GM18498 (cell line): ENCODE results near the gene WNT8B.

Experiments
- ATAC-seq: cut with Tn5 transposase; IDR thresholded peaks from one replicate; pipeline ENCODE4 v1.9.1; 2021; ENCODE audit warnings: mild to moderate bottlenecking, moderate library complexity; ENCODE audit not compliant: unreplicated experiment

The WNT8B gene

DNA sequence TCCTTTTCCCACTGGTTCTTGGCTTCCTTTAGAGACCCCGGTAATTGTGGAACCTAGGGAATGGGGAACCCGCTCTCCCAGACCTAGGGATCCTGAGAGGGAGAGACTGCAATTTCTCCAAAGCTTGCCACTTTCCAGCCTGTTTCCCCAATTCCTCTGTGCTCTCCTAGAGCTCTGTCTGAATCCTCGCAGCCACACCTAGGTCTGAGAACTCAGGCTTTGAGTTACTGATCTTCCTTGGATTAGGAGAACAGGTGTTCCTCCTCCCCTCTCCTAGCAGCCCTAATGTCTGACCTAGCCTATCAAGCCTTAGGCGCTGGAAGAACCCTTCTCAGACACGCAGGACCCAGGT, 20.0 kb downstream of the WNT8B start:
- ATAC-seq = no peak

DNA sequence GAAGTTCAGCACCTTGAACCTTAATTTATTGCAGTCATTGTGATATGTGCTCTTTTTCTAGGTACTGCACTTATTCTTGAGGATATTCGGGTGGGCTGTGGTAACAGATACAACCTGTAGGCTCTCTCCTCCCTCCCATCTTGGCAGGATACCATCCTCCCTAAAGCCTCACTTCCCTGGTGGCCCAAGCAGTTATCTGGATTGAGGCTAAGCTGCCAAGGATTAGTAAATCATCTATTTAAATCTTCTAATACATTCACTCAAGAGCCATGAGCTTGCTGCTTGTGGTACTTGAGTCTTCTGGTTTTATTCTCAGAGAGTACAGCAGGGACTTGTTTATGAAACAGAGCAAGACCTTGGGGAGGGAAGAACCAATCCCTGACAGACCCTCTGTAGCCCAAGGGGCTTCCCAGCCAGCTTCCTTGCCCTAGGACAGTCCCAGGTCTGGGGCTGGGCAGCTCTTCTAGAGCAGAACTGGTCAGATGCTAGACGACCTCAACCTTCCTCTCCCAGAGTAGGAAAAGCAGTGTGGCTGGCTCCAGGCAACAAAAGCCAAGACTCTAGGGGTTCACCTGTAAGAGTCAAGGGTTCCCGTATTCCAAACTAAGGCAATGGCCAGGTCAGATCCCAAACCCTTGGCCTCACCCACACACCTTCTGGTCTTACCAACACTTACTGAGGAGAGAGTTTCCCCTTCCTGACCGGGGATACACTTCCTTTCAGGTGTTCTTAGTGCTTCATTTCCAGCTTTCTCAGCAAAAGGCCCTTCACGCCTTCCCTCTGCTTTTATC, 21.3 kb downstream of the WNT8B start:
- ATAC-seq = no peak

DNA sequence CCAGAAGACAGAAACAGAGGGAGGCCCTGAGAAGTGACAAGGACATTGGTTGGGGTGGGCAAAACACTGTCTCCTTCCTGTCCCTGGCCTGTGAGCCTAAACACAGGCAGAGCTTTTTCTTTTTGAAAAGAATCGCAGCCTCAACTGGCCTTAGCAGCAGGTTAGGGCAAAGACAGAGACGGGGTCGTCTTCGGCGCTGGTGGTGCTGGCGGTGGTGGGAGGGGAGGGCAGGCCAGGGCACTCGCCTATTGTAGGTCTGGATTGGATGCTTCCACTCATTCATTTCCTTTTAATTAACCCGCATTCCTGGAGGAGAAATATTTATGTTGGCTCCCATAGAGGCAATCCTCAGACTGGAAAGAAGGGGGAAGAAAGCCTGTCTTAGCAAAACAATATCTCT, 22.6 kb downstream of the WNT8B start:
- no peak for ATAC-seq

DNA sequence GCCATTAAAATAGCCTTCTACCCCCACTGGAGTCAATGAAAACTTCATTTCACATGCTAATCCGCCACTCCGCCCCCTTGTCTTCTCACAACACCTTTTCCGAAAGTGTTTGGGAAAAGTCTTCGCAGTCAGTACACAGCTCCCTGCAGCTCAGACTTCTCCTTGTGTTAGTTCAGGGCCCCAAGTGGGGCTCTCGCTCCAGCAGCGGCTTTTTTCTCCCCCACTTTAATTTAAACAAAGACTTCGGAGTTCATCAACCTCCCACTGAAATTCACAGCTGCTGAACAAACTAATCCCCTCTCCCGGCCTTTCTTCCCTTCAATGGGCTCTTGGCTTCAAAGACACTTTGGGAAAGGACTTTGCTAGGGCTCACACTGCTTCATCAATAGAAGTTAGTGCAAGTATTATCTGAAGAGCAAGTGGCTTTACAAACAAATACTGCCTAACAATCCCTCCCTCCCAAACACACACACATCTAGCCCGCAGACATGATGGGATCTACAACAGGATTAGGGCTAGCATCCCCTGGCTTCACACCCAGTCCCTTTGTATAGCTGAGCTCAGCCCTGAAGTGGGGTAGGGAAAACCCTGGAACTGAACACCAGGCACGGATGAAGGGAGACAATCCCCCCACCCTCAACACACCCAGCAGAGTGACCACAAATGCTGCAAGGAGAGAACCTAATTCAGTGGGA, 23.1 kb downstream of the WNT8B start:
- no peak for ATAC-seq

DNA sequence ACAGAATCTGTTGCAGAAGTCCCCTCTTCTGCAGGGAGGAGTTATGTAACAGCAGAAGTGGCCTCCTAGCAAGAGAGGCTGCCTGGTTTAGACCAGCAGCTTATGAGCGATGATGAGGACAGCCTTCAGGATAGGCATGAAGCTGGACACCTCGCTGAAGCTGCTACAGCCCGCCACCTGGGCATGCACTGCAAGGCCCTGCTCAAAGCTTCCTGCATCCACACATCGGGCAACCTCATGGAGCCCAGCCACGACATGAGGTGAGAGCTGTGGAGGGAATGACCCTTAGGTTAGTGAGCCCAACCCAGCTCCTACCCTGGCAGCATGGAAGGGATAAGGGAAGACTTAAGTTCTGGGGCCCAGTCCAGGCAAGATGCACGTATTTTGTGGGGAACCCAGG, 24.7 kb downstream of the WNT8B start:
- ATAC-seq = no peak

DNA sequence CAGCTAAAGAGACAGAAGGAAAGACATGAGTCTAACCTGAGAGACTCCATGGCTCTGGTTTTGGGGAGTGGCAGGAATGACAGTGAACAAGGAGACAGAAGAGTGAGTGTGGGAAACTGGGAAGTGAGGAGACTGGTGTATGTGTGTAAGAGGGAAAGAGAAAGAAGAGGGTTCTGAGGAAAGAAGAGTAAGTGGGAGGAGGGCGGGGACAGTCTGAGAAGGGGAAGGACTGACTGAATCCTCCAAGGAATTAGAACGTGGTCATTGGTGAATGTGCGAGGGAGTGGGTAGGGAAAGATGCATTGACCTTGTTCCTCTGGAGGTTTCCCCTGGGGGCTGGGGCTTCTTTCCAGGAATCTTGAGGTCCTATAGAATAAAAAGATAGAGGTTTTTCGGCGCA, 26.6 kb downstream of the WNT8B start:
- no peak for ATAC-seq

DNA sequence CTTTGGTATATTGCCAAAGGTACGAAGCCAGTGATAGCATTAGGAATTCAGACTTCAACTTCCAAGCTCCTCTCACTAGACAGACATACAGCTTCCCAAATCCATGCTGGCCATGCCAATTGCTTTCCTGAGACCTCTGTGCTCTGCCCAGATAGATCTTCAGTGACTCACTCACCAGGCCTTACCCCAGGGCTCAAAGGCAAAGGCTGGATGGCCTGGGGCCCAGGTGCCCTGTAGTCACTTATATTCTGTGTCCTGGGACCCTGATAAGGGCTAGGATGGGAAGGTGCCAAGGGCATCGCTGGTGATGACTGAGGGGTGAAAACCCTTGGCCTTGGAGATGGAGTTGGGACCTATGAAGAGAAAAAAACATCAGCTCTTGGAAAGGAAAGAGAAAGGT, 27.7 kb downstream of the WNT8B start:
- no peak for ATAC-seq

DNA sequence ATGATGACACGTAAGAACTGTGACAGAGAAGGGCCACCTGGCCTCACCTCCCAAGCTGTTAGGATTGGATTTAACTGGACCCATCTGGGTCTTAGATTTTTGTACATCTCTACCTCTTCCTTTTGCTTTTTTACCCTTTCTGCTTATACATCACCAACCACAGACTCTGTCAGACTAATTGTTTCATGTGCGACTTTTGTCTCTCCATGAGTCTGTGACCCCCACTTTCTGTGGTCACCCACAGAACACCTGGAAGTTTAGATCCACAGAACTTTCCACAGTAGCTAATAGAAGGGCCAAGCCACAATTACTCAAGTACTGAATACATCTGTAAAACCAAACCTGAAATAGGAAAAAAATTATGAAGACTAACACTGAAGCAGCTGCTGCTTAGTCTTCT, 33.8 kb downstream of the WNT8B start:
- no peak for ATAC-seq

DNA sequence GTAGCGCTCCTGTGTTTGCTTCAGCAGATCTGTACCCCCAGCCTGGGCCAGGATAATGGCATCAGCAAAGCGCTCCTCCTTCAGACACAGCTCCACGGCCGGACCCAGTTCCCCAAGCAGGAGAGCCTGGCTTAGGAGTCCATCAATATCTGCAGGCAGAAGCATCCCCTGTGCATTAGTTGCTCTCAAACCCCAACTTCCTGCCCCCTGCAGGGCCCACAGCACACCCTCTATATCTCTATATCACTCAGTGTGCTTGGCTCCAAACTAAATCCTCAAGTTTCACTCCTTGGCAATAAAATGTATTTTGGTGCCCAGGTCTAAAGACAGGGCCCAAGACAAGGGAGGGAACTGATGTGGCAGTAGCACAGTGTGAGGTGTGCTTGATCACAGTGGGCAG, 35.2 kb downstream of the WNT8B start:
- no peak for ATAC-seq

DNA sequence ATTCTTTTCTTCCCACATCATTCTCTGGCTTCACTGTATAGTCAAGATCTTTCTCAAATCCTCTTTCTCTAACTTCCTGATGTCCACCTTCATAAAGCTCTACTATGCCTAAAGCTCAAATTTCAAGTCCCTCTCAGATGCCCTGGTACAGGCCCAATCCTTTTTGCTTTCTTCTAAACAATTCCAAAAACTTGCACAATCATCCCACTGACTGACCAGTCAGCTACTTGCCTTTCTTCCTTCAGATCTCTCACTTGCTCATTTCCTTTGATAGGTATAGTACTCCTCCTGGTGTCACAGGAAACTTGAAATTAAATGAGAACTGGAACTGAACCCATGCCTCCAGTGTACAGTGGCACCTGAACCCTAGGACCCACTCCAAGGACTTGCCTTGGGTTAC, 38.6 kb downstream of the WNT8B start:
- ATAC-seq = no peak

DNA sequence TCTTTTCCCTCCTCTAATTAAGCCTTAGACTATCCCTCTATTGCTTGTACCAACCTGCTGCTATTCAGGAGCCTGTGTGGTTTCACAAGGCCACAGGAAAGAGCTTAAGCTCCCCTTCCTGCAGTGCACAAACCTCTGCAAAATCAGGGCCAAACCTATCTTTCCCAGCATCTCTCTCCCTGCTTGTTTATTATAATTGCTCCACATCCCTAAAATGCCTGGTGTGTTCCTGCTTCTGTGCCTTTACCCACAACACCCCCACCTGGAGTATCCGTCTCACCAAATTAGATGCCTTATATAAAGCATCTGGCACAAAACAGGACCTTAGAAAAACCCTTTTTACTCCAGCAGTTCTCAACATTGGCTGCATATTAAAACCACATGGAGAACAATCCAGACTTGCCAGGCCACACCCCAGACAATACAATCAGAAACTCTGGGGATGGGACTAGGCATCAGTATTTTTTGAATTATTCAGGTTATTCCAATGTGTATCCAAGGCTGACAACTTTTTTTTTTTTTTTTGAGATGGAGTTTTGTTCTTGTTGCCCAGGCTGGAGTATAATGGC, 40.2 kb downstream of the WNT8B start:
- no peak for ATAC-seq

DNA sequence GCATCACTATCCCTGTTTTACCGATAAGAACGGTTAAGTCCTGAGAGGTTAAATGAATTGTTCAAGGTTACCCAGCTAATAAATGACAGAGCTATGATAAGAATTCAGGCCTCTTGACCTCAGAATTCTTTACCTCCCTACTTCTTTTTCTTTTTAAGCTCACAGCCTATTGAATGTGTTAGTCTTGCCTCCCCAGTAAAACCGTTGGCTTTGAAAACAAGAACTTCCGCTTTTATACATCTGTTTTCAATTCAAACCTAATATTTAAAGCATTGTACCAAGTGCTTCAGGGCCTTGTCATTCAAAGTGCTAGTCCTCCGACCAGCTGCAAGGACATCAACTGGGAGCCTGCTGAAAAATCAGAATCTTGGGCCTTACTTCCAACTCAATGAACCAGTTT, 41.3 kb downstream of the WNT8B start:
- no peak for ATAC-seq

DNA sequence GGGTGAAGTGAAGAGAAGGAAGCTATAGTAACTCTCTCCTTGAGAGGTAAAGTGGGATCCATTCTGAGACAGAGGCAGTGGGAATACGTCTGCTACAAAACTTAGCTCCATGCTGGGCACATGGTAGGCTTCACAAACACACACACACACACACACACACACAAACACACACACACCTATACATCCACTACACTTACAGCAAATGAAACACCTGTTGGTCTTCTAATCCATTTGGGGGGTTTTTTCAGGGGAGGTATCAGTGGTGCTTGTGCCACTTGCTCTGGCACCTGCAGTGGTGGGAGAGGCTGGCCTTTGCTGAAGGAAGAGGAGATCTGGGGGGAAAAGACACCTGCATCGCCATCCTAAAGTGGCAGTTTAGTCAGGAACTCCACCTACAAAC, 42.4 kb downstream of the WNT8B start:
- no peak for ATAC-seq

DNA sequence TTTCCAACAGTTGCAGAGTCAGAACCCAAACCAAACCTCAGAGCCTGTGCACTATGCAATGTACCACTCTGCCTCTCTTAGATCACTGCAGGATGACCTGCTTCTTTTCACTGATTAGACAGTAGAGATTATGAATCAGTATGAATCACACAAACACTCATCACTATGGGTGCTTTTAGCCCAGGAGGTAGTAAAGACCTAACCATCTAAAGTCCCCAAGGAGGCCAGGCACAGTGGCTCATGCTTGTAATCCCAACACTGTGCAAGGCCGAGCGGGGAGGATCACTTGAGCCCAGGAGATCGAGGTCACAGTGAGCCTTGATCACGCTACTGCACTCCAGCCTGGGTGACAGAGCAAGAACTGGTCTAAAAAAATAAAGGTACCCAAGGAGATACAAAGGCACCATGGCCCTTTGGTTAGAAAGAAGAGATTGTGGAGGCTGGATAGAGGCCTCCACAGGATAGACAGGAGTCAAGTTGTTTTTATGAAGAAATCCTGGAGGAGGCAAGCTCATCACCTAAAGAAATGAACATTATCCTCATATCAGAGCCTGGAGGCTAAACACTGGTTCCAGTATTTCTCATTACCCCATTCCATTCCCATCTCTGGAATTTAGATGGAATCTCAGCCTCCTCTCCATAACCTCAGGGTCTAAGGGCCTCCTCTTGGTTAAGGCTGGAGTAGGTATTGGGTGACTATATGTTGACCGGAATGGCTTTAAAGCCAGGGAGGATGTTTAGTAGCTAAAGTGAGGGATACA, 44.0 kb downstream of the WNT8B start:
- ATAC-seq = no peak

DNA sequence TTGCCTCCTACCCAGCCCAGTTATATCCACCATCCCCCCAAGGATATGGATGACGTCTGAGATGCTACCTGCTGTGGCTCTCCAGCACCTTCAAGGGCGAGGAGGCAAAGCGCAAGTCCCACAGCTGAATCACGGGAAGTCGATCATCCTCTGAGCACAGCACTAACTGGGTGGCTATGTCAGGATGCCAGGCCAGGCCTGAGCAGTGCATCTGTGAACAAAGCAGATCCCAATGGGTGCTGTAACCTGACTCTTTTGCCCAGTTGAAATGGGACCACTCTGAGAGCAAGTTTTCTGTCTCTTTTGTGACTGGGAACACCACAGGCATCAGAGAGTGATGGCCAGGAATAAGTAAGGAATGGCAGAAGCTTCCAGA, 44.5 kb downstream of the WNT8B start:
- ATAC-seq = no peak

DNA sequence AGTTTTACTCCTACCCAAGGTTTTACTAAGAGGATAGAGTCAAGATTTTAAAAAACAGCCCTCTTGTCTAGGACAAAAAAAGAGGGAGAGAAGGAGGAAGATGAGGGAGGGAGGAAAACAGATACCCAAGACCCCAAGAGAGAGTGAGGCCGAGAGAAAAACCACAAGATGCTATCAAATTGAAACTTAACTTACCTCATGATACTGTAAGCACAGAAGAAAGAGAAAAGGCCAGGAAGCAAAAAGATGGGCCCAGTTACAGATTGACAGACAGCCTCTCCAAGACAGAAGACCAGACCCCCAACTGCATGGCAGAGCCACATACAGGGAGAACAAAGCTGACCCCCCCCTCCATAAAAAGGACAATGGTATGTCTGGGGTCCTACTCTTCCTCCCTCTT, 45.5 kb downstream of the WNT8B start:
- ATAC-seq = no peak

DNA sequence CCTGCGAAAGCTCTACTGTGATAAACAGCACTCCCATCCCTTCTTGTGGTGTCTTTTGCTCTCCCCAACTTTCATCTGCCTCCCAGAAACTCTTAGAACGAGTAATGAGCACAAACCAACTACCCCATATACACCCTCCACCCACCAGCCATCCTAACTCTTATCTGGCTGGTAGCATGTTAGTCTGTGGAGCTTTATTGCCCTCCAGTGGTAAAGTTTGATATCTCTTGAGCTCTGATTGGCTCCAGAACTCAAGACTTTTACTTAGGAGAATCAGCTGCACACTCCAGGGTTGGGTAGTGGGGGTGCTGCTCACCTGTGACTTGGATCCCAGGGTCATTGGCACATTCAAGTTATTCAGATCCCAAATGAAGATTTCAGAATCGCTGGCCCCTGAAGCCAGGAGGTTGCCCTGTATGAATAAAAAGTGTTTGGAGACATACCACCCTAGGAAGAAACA, 45.9 kb downstream of the WNT8B start:
- peak; percentile 52 for ATAC-seq

DNA sequence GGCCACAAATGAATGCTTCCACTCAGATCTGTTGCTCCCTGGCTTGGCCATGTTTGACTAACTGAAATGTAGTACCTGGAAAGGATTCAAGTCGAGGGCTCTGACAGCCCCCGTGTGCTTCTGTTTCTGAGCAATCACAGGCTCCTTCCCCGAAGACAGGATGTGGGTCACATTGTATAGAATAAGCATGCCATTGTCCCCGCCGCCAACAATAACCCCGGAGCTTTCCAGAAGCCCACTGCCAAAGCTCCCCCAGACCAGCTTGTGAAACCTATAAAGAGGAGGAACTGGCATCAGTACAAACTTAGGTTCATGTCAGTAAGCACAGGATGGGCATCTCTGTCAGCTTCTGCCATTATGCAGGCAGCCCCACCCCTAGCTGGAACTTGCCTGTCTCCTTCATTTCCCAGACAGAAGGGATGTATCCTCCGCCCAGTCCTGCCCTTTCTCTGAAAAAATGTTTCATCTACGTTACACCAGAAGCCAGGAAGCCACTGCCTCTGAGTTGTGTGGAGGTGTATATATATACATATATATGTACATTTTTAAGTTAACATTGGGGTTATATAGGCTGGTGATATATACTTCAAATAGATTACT, 46.5 kb downstream of the WNT8B start:
- no peak for ATAC-seq

DNA sequence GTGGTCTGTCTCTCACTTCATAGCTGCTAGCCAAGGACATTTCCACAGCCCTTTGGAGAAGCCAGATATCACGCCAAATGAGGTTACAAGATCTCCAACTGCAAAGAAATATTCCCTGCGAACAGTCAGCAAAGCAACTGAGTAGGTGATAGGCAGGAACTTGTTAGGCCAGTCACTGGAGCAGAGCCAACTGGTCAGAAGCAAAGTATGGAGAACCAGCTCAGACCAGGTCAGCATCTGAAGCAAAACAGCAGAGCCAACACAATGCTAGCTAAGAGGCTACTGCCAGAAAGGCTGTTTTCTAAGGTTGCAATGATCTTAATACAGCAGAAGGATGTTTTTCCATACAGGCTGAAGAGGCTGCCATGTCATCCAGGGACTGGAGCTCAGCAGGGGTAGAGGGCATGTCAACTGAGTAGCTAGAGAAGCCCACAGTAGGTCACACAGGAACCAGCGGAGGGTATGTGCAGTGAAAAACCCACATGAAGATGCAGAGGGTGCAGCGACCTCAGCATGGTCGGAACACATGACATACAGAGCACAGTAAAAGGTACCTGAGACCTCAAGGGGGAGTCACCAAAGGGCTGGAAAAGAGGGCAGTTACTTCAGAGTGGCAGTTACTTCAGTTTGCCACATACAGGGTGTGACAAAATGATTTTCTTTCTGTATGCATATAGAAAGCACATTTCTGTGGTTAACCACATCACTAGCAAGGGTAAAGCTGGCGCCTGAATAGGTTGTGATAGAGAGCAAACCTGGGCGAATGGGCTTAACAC, 47.9 kb downstream of the WNT8B start:
- ATAC-seq = peak; percentile 76

DNA sequence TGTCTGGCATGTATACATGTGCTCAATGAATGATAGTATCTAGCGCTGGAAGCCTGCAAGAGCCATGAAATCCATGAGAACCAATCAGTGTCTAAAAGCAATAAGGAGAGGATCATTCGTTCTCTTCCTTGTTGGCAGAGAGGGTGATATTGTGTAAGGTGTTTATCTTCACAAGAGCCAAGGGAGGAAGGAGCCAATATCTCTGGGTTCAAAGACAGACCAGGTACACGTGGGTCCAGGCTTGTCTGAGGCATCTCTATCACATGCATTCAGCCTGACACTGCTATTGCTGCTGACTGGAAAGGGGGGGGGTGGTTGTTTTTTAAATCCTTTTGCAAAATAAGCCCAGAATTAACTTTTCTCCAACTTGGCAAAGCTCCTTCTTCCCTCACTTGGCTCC, 52.8 kb downstream of the WNT8B start:
- no peak for ATAC-seq
